HG02970 (cell line): ENCODE data around the gene FSTL5.

Experiments used
- ATAC-seq: cut with Tn5 transposase; IDR thresholded peaks from one replicate; pipeline ENCODE4 v1.9.1; 2021; ENCODE audit warnings: mild to moderate bottlenecking, moderate library complexity, moderate number of reproducible peaks; ENCODE audit not compliant: unreplicated experiment, low FRiP score

The FSTL5 gene

DNA sequence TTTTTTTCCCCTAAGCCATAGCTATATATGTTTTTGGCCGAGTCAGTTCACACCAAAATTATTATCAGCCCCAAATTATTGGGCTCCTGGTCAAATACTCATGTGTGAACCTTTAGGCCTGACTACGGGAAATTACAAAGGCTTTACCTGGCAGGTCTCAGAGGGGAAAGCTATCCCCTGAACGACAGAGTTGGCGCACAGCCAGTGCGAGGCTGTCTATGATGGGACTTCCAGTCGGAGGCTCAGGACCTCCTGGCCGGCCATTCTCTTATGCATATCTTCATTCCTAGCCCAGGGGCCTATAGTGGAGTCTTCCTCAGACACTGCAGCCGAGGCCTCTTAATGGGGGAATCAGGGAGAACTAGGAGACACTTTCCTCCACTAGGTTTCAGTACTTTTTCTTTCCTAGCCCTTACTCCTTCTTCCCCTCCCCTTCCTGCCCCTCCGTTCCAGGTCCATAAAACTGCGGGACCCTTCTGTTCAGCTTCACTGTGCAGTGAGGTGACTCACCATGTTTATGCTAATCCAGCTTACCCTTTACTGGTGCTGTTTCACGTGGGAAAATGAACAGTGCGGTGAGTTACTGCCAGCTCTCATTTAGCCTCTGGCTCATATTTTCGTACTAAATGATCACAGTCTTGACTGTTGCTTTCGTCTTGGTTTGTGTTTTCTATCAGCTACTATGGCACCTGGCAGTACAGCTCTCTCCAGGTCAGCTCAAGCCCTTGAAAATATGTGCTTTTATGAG lies 533.9 kb downstream of the FSTL5 start:
- ATAC-seq = no peak

- ATAC-seq = peak; percentile 83
These were observed 559.1 kb downstream of the FSTL5 start for GRCh38 chr4:161604516-161605300.

- ATAC-seq = no peak
These were observed 562.8 kb downstream of the FSTL5 start for GRCh38 chr4:161601011-161601410.

DNA sequence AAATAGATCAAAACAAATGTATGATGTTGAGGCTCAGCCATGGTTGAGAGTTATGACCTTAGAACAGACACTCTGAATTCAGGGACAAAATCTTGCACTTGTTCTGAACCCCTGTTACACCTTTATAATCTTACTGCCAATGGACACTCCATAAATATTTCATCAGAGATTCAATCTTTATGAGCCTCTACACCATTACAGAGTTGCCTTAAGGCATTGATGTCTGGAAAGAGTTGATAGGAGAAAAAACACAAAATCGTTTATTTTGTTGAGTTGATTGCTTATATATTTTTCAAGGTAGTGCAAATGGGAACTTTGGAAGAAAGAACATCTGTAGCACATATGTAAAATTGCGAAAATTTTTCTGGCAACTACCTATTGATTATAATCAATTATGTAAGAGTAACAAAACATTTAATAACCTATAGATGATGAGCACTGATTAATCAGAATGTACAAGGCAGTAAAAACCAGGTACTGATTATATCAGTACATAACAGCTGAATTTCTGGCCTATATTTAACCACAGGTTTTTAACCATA lies 568.5 kb downstream of the FSTL5 start:
- ATAC-seq = no peak

DNA sequence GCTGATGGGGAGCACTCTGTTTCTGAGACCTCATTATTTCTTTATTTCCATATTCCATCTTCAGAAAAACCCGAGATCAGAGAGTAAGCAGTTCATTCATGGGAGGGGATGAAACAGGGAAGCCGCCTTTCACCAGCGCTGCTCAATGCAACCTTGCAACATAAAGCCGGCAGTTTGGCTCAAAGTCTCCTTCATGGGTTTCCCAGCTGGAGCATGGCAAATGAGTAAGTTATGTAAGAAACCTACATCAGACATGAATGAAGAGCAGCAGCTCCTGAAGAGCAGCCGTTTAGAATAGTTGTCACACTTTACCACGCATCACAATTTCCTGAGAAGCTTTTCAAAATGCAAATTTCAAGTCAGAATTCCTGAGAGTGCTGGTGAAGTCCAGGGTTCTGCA lies 578.8 kb downstream of the FSTL5 start:
- no peak for ATAC-seq

DNA sequence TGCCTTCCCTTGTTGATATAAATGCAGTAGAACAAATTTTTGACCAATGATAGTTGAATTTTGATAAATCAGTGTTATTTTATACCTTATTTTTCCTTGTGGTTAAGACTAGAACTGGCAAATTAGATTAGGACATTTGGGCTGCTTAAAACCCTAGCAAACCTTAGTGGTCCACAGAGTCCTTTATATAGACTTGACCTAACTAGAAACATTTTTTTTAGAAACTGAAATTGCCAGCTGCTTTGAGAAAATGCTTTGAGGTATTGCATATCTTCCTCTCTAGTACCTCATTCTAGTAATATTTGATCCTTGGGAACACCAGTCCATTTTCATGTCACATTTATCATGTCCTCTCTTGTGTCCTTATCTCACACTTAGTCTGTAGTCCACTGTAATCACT lies 580.3 kb downstream of the FSTL5 start:
- ATAC-seq = no peak

DNA sequence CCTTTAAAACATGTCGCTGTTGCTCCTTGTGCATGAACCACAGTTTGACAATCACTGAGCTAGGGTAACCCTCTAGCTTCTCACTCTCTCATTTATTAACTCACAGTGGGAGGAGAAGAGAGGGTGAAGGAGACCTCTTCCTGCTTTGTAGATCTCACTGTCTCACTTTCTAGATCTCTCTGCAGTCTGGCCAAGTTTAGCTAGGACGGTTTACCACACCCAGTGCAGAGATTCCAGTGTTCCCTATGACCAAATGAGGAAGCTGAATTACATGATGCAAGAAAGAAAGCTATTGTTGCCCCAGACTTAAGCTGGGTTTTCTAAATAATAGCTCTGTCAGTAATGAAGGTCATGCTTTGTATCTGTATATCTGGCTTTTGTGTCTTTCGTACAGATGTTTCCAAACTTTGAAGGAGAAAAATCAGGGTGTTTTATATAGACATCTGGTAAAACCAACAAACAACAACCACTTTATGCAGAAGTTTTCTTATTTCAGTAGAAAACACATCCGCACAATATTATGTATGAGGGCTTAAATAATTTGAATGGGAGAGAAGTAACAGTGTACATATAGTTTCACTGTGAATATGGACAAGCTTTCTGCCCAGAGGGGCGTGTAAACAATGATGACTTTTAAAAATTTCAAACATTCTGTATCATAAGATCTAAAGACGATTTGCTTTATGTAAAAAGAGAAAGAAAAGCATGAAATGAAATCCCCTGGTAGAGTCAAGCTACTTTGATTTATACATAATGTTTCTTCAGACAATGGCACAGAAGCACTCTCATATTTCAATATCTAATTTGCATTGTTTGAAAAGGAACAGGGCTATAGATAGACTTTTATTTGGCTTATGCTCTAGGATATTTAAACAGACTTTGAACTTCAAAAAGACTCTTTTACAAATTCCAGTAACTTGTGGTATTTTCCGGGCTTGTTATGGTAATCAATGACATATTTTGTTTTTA lies 582.3 kb downstream of the FSTL5 start:
- ATAC-seq = no peak

DNA sequence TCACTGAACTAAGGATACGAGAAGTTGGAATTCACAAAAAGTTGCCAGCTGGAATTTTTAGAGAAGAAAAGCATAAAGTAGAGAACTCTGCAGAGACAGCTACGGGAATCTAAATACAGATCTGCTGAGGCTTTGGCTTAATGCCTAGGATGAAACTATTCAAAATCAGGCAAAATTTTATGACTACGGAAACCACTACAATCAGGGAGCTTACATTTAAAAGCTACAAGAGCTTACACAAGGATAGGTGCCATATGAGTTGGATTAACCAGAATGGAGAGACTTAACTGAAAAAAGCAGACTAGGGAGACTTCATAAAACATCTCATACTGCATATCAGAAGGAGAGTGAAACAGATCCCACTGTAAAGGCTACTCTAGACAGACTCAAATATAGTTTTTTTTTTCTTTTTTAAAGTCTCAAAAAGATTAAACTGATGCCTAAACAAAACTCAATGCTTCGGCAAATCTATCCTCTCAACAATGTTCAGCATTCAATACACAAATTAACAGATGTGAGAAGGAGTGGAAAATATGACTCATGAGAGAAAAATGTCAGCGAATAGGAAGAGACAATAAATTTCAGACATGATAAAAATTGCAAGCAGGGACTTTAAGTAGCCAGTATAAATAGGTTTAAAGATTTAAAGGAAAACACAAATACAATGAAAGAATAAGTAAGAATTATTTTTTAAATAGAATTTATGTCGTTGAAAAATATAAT lies 586.1 kb downstream of the FSTL5 start:
- ATAC-seq = no peak

DNA sequence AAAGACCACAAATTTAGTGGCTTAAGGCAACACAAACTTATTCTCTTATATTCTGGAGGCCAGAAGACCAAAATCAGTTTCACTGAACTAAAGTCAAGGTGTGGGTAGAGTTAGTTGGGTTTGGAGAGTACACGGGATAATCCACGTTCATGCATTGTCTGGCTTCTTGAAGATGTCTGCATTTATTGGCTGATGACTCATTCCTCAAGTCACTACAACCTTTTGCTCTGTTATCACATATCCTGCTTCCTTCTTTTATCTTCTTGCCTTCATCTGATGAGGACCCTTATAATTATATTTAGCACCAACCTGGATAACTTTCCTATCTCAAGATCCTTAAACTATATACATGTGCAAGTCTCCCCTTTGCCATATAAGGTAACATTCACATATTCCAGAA lies 590.0 kb downstream of the FSTL5 start:
- no peak for ATAC-seq

- ATAC-seq = no peak
These were observed 599.5 kb downstream of the FSTL5 start for GRCh38 chr4:161564230-161564834.

GRCh38 chr4:161555689-161556660 lies 607.8 kb downstream of the FSTL5 start:
- peak; percentile 78 for ATAC-seq

DNA sequence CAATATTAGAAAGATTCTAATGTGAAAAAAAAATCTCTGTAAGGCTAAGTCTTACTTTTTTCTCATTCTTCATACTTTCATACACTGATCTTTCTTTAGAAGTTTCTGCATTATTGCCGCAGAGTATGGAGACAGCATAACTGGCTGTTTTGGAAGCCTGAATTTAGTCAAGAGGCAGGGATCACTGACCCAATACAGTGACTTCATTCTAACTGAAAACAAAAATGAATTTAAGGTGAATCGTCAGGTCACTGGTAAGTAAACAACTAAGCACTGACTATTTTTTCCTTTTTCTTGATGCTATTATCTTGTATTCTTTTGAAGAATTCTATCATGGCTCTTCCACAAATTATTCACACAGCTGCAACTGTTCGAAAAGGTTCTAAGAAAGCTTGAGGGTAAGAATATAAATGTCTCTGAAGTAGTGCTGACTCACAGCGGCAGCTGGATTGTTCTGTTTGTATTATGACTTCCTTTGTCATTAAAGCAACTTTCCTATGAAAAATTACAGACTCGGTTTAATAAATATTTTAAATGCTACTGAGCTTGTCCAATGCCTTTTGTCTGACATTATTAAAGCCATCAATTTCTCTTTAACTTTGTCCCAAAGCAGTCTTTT lies 609.3 kb downstream of the FSTL5 start:
- no peak for ATAC-seq

DNA sequence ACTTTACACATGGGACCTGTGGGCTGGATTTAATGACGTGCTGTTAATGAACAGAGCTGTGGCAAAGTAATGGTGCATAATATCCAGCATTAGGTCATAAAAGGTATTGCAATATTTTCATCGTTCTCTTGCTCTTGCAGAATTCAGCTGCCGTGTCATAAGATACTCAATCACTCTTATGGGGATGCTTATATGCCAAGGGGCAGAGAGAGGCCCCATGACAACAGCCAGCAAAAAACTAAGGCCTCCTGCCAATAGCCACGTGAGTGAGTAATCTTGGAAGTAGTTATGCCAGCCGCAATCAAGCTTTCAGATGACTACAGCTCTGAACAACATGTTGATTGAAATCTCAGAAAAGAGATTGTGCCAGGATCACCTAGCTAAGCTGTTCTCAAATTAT lies 616.9 kb downstream of the FSTL5 start:
- no peak for ATAC-seq

GRCh38 chr4:161540265-161540664 lies 623.5 kb downstream of the FSTL5 start:
- no peak for ATAC-seq

- ATAC-seq = no peak
These were observed 624.9 kb downstream of the FSTL5 start for GRCh38 chr4:161538941-161539340.

DNA sequence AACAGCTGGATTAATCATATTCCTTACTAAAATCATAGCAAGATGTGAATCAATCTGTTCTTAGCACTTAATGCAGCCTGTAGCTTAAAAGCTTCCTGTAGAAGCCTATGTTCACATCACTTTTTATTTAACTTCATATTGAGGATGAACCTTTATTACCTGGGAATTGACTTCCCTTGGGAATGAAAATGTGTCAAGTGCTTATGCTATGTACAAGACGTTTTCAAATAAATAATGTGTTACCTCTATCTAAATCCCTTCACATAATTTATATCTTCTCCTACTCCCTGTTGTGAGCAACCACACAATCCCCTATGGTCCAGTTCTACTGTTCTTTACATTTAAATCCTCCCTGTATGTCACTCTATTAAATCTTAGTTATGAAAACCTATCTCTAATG lies 633.1 kb downstream of the FSTL5 start:
- no peak for ATAC-seq

DNA sequence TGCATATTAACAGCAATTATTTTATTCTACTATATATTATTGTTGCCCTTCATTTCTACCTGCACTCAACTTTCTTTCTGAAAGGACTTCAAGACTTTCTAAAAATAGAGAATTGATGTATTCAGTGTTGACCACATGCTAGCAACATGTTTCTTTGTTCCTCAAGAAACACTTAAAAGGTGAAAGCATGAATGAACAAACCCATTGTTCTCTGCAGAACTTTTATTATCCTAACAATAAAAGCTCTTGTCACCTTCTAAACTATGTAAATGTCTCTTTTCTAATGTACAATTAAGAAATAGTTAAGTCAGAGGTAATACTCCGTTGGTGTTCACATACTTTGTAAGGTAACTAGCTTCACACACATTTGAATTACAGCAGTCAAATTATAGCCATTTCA lies 638.7 kb downstream of the FSTL5 start:
- no peak for ATAC-seq

DNA sequence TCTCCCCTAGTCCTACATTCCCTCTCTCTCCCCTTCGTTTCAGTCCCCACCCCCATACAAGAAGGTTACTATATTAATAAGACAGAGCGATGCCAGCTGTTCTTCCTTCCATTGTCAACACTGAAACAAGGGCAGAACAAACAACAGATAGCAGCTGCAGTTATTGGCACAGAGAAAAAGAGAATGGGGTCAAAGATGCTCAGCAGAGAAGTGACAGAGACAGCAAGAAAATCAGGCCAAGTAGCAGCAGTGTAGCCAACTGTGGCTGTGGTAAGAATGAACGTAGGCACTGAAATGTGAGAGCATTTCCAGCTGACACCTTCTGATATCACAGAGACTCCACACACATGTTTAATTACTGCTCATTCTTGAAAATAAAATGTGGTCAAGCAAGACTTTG lies 641.8 kb downstream of the FSTL5 start:
- no peak for ATAC-seq
